AG04449 (cell line): ENCODE data around the gene FAM83G.
"Not testable (repeated sequence)": the region's sequence is repeated elsewhere in the genome, so short reads cannot be mapped to it uniquely, and the experiment has no call there.

Experiments
- CTCF ChIA-PET: fragments of 350-600 bp; formaldehyde crosslinking; extraction: SDS; loops from one replicate; lab custom pipeline; 2021; ENCODE audit warnings: antibody characterized with exemption; lab: Yijun Ruan, JAX
- POLR2A ChIA-PET: fragments of 400-600, 350-600 bp; formaldehyde crosslinking; extraction: SDS; loops from one replicate; lab custom pipeline; 2020; ENCODE audit warnings: antibody characterized with exemption, inconsistent platforms; lab: Yijun Ruan, JAX
- DNase-seq: peaks from one replicate; pipeline ENCODE4 v3.0.0-alpha.2; 2010; ENCODE audit warnings: low read depth, low spot score
- H3K4me3 ChIP-seq: 2 replicates; pipeline ENCODE4 v1.5.1; 2011; ENCODE audit warnings: low read depth, mild to moderate bottlenecking, control low read depth, low read length
- CTCF ChIP-seq: IDR thresholded peaks from one replicate; pipeline ENCODE4 v1.5.1; 2011; ENCODE audit warnings: mild to moderate bottlenecking, moderate library complexity, low read length, control low read depth, inconsistent platforms; ENCODE audit not compliant: insufficient read depth; ENCODE audit errors: missing control alignments

Gene FAM83G

GRCh38 chr17:19031729-19032128 is 27.2 kb upstream of the FAM83G start:
- TF ChIP-seq CTCF: peak; percentile 38
- CTCF ChIA-PET, H3K4me3 ChIP-seq, DNase-seq, POLR2A ChIA-PET: not testable (repeated sequence)

GRCh38 chr17:19030771-19031449 is 26.3 kb upstream of the FAM83G start:
- POLR2A ChIA-PET: not testable (repeated sequence)

GRCh38 chr17:19029740-19030139 is 25.2 kb upstream of the FAM83G start:
- H3K4me3 ChIP-seq, POLR2A ChIA-PET, CTCF ChIA-PET, DNase-seq: not testable (repeated sequence)

More at GRCh38 chr17:19030771-19031449, 26.3 kb upstream of the FAM83G start:
- H3K4me3 ChIP-seq, DNase-seq, CTCF ChIA-PET: not testable (repeated sequence)

GRCh38 chr17:19028671-19029070 is 24.1 kb upstream of the FAM83G start:
- POLR2A ChIA-PET, DNase-seq, CTCF ChIA-PET, H3K4me3 ChIP-seq: not testable (repeated sequence)

GRCh38 chr17:19024101-19025078 is 19.8 kb upstream of the FAM83G start:
- no peak for DNase-seq
- H3K4me3 ChIP-seq: no peak overlapping the region
- ChIA-PET CTCF (interaction anchor here (0.7 kb wide), 1 partner anchor 63 kb away, joined by 4 read pairs; no protein-coding TSS in a partner anchor), POLR2A (no interaction called here)
- TF ChIP-seq CTCF: no peak

GRCh38 chr17:19023209-19023999 is 18.8 kb upstream of the FAM83G start:
- CTCF ChIA-PET: interaction anchor here (0.6 to 2.2 kb wide), 3 partner anchors 60 to 65 kb away, joined by 3 to 13 read pairs (median 3); no protein-coding TSS in a partner anchor
- POLR2A ChIA-PET: no interaction called here
- DNase-seq: no peak
- H3K4me3 ChIP-seq: no peak overlapping the region
- no peak for TF ChIP-seq CTCF

GRCh38 chr17:19022747-19023146 is 18.2 kb upstream of the FAM83G start:
- TF ChIP-seq CTCF: no peak
- ChIA-PET POLR2A (no interaction called here), CTCF (interaction anchor here (0.6 to 2.2 kb wide), 3 partner anchors 60 to 64 kb away, joined by 3 to 13 read pairs (median 3); no protein-coding TSS in a partner anchor)
- DNase-seq: no peak
- no peak overlapping the region for H3K4me3 ChIP-seq
